Measurements from ENCODE around the gene PEMT. TPM values are rescaled to one million over a fixed set of nuclear protein-coding genes. Genes with fewer than 3 reads are reported as not detected.

Gene PEMT
- total and polyA plus RNA-seq, 9 of the 15 experiments (the other 6 are each of a cell fraction or from before 2014, with no cell fraction given): 1.4 to 36.4 (median 13.6) TPM

GRCh38 chr17:17556671-17557070 is 34.8 kb downstream of the PEMT start:
- no peak for DNase-seq (ENCODE audit: extremely low read depth in 1 of 4, low spot score in 3 of 4)
- Histone ChIP-seq H3K4me2 (ENCODE audit: insufficient read depth, low read length) (no peak overlapping the region), H3K4me3 (no peak overlapping the region), H3K36me3 (ENCODE audit: control insufficient read depth, insufficient read depth, low read length) (no peaks in the 10 kb centered on the region), H3K27ac (ENCODE audit: extremely low read depth, low read depth, low read length) (no peak overlapping the region), H3K79me2 (ENCODE audit: control insufficient read depth, insufficient read depth, low read length) (no peaks in the 10 kb centered on the region), H2AFZ (ENCODE audit: low read depth, low read length) (no peak overlapping the region), H3K27me3 (ENCODE audit: control insufficient read depth in 2 of 2, insufficient read depth in 2 of 2, low read length in 2 of 2) (no peaks in the 10 kb centered on the region), H3K9me1 (ENCODE audit: control insufficient read depth, insufficient read depth, low read length) (no peaks in the 10 kb centered on the region), H3K9me3 (replicated peaks; ENCODE audit: control insufficient read depth, insufficient read depth, low read depth, low read length) (no peaks in the 10 kb centered on the region), H3K4me1 (replicated peaks in 1 of 2; ENCODE audit: control insufficient read depth in 2 of 2, insufficient read depth in 2 of 2, low read length in 2 of 2) (peaks cover 0 to 5% of the 10 kb centered on the region in 2 experiments; a peak in 2 of 5 replicates), H3K9ac (ENCODE audit: insufficient read depth in 1 of 2, low read depth in 2 of 2, low read length in 2 of 2) (no peak overlapping the region; a peak in 1 of 4 replicates), H4K20me1 (replicated peaks; ENCODE audit: control insufficient read depth, insufficient read depth, low read length) (peaks cover 4% of the 10 kb centered on the region; the same call in 1 of the 2 replicates)
- TF ChIP-seq ZNF583 (CRISPR knock-in tag; IDR thresholded peaks at IDR 0.05): no peak
- no peak for TF ChIP-seq MAFG (tag; conservative IDR thresholded peaks at IDR 0.05)
- TF ChIP-seq SRSF3 (IDR thresholded peaks at IDR 0.05; ENCODE audit: insufficient read depth, low read length): no peak
- no TSS peak for BruUV-seq (replicated peaks)
- no peak for FAIRE-seq
- WGBS (ENCODE audit: insufficient coverage, low coverage, missing lambda C conversion rate): 52% methylated on average over 3 of the region's 4 CpGs
- intact Hi-C loops (cut with micrococcal nuclease) (no loop called here), in situ Hi-C loops (cut with MboI) (no loop called here)
- CTCF ChIA-PET (ENCODE audit: low intra/inter-chr PET ratio): no interaction called here
- no peak for ATAC-seq
- POLR2A ChIA-PET: no interaction called here

GRCh38 chr17:17555906-17556305 is 35.6 kb downstream of the PEMT start:
- H3K27me3 ChIP-seq (ENCODE audit: control insufficient read depth in 2 of 2, insufficient read depth in 2 of 2, low read length in 2 of 2): no peaks in the 10 kb centered on the region
- no peak overlapping the region for H2AFZ ChIP-seq (ENCODE audit: low read depth, low read length)
- DNase-seq (ENCODE audit: extremely low read depth in 1 of 4, low spot score in 3 of 4) (no peak), FAIRE-seq (no peak), ATAC-seq (no peak)
- H3K36me3 ChIP-seq (ENCODE audit: control insufficient read depth, insufficient read depth, low read length): no peaks in the 10 kb centered on the region
- no peak overlapping the region for H3K9ac ChIP-seq (ENCODE audit: insufficient read depth in 1 of 2, low read depth in 2 of 2, low read length in 2 of 2)
- no peak overlapping the region for H3K27ac ChIP-seq (ENCODE audit: extremely low read depth, low read depth, low read length)
- in situ Hi-C loops (cut with MboI): no loop called here
- peaks cover 4% of the 10 kb centered on the region; the same call in 1 of the 2 replicates for H4K20me1 ChIP-seq (replicated peaks; ENCODE audit: control insufficient read depth, insufficient read depth, low read length)
- no peaks in the 10 kb centered on the region for H3K9me3 ChIP-seq (replicated peaks; ENCODE audit: control insufficient read depth, insufficient read depth, low read depth, low read length)
- H3K9me1 ChIP-seq (ENCODE audit: control insufficient read depth, insufficient read depth, low read length): no peaks in the 10 kb centered on the region
- WGBS (ENCODE audit: insufficient coverage, low coverage, missing lambda C conversion rate): 67% methylated on average over 8 of the region's 8 CpGs
- no peak overlapping the region for H3K4me3 ChIP-seq
- CTCF ChIA-PET (ENCODE audit: low intra/inter-chr PET ratio): no interaction called here
- no TSS peak for BruUV-seq (replicated peaks)
- TF ChIP-seq ELF1 (tag; IDR thresholded peaks at IDR 0.05): no peak
- TF ChIP-seq, protein P1, sequence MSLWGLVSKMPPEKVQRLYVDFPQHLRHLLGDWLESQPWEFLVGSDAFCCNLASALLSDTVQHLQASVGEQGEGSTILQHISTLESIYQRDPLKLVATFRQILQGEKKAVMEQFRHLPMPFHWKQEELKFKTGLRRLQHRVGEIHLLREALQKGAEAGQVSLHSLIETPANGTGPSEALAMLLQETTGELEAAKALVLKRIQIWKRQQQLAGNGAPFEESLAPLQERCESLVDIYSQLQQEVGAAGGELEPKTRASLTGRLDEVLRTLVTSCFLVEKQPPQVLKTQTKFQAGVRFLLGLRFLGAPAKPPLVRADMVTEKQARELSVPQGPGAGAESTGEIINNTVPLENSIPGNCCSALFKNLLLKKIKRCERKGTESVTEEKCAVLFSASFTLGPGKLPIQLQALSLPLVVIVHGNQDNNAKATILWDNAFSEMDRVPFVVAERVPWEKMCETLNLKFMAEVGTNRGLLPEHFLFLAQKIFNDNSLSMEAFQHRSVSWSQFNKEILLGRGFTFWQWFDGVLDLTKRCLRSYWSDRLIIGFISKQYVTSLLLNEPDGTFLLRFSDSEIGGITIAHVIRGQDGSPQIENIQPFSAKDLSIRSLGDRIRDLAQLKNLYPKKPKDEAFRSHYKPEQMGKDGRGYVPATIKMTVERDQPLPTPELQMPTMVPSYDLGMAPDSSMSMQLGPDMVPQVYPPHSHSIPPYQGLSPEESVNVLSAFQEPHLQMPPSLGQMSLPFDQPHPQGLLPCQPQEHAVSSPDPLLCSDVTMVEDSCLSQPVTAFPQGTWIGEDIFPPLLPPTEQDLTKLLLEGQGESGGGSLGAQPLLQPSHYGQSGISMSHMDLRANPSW (CRISPR knock-in tag; IDR thresholded peaks at IDR 0.05): no peak
- intact Hi-C loops (cut with micrococcal nuclease): no loop called here
- no peak overlapping the region for H3K4me2 ChIP-seq (ENCODE audit: insufficient read depth, low read length)
- H3K79me2 ChIP-seq (ENCODE audit: control insufficient read depth, insufficient read depth, low read length): no peaks in the 10 kb centered on the region
- POLR2A ChIA-PET: no interaction called here
- H3K4me1 ChIP-seq (replicated peaks in 1 of 2; ENCODE audit: control insufficient read depth in 2 of 2, insufficient read depth in 2 of 2, low read length in 2 of 2): peaks cover 0 to 10% of the 10 kb centered on the region in 2 experiments; a peak in 2 of 5 replicates

Measured in K562 (cell line).